K562 (cell line): ENCODE data around the gene PSME1. TPM values are rescaled to one million over a fixed set of nuclear protein-coding genes. Genes with fewer than 3 reads are reported as not detected.

Source experiments
- ARID1B ChIP-seq: fragments of 450-650 bp; IDR thresholded peaks from 2 replicates; pipeline ENCODE4 v1.6.1; 2016; ENCODE audit warnings: antibody characterized with exemption, mild to moderate bottlenecking, inconsistent platforms
- CREBBP ChIP-seq: IDR thresholded peaks from one replicate; pipeline ENCODE4 v1.6.1; 2012; ENCODE audit warnings: low read depth, mild to moderate bottlenecking, control low read depth, inconsistent platforms, low read length
- CXXC5 ChIP-seq: fragments of 250-450 bp; sonication (Bioruptor Pico); IDR thresholded peaks from 2 replicates; pipeline ENCODE4 v1.8.0; 2022; ENCODE audit warnings: inconsistent platforms, mild to moderate bottlenecking, moderate library complexity
- FOXP4 ChIP-seq: sonication (generic); formaldehyde crosslinking; IDR thresholded peaks from 2 replicates; pipeline ENCODE4 v1.8.0; 2022; ENCODE audit warnings: mild to moderate bottlenecking, missing genetic modification reagents, borderline replicate concordance
- HDAC6 ChIP-seq: IDR thresholded peaks from 2 replicates; pipeline ENCODE4 v1.6.1; 2012; ENCODE audit warnings: low read depth, mild to moderate bottlenecking, control low read depth, inconsistent platforms, low read length, moderate library complexity
- KAT8 ChIP-seq: fragments of 450-650 bp; IDR thresholded peaks from 2 replicates; pipeline ENCODE4 v1.6.1; 2016; ENCODE audit warnings: low read depth, mild to moderate bottlenecking
- KLF16 ChIP-seq: IDR thresholded peaks from 2 replicates; pipeline ENCODE4 v1.6.1; 2016; ENCODE audit warnings: antibody characterized with exemption
- MNT ChIP-seq, 2 experiments: fragments of 450-650 bp; conservative IDR thresholded peaks; 2 replicates each; pipeline ENCODE4 v1.6.1; 2017; ENCODE audit warnings: mild to moderate bottlenecking in 2 of 2, moderate library complexity in 2 of 2
- MTF1 ChIP-seq: fragments of 250-450 bp; sonication (Bioruptor Pico); IDR thresholded peaks from 2 replicates; pipeline ENCODE4 v1.9.0; 2021; ENCODE audit warnings: moderate library complexity, mild to moderate bottlenecking, inconsistent platforms, borderline replicate concordance
- MXD1 ChIP-seq: fragments of 250-450 bp; sonication (Bioruptor Pico); IDR thresholded peaks from 2 replicates; pipeline ENCODE4 v1.8.0; 2021; ENCODE audit warnings: borderline replicate concordance, mild to moderate bottlenecking, moderate library complexity; ENCODE audit not compliant: poor library complexity, severe bottlenecking
- PCBP2 ChIP-seq: fragments of 200-400 bp; formaldehyde crosslinking; IDR thresholded peaks from 2 replicates; pipeline ENCODE4 v1.6.1; 2018; ENCODE audit warnings: low read length, low read depth, mild to moderate bottlenecking, moderate library complexity; ENCODE audit not compliant: poor library complexity, severe bottlenecking
- RAD51 ChIP-seq: fragments of 450-650 bp; IDR thresholded peaks from 2 replicates; pipeline ENCODE4 v1.7.1; 2016; ENCODE audit warnings: low read depth, mild to moderate bottlenecking, borderline replicate concordance
- RB1 ChIP-seq: fragments of 450-650 bp; IDR thresholded peaks from 2 replicates; pipeline ENCODE4 v1.6.1; 2017; ENCODE audit warnings: low read depth, mild to moderate bottlenecking
- SIX5 ChIP-seq, 2 experiments: IDR thresholded peaks; 2 replicates each; pipeline ENCODE4 v1.6.1; 2011; ENCODE audit warnings: low read length in 2 of 2, borderline replicate concordance in 1 of 2, low read depth in 1 of 2, mild to moderate bottlenecking in 1 of 2, moderate library complexity in 1 of 2; ENCODE audit not compliant: insufficient read depth in 1 of 2
- SOX6 ChIP-seq: fragments of 450-650 bp; IDR thresholded peaks from 2 replicates; pipeline ENCODE4 v1.6.1; 2014; ENCODE audit warnings: mild to moderate bottlenecking
- SRF ChIP-seq, 2 experiments: fragments of 250-450, 450-650 bp in 1 of 2; sonication (Bioruptor Pico) in 1 of 2; sonication (generic) in 1 of 2; formaldehyde crosslinking; IDR thresholded peaks; 2 replicates each; pipeline versions ENCODE4 v1.5.0 to v1.5.1; 2020 to 2022; ENCODE audit warnings: mild to moderate bottlenecking in 1 of 2, missing genetic modification reagents in 1 of 2
- SRSF1 ChIP-seq: fragments of 200-400 bp; formaldehyde crosslinking; IDR thresholded peaks from 2 replicates; pipeline ENCODE4 v1.6.1; 2017; ENCODE audit warnings: mild to moderate bottlenecking, low read depth, low read length, moderate library complexity
- YBX1 ChIP-seq: fragments of 450-650 bp; IDR thresholded peaks from 2 replicates; pipeline ENCODE4 v1.7.1; 2016; ENCODE audit warnings: mild to moderate bottlenecking
- ZNF121 ChIP-seq: sonication (generic); formaldehyde crosslinking; conservative IDR thresholded peaks from 2 replicates; pipeline ENCODE4 v1.8.0; 2022; ENCODE audit warnings: missing genetic modification reagents
- ZNF324 ChIP-seq: fragments of 250-450 bp; sonication (Bioruptor Pico); IDR thresholded peaks from 2 replicates; pipeline ENCODE4 v1.4.0; 2020; ENCODE audit warnings: mild to moderate bottlenecking
- polyA plus RNA-seq, 8 experiments: library from polyadenylated mRNA; depleted of rRNA in 4 of 8; stranded (reverse) in 5 of 8; unstranded in 3 of 8; fragments of >200 nt; fragmentation: Nextera tagmentation in 2 of 8; fragmentation: Illumina TruSeq in 1 of 8; extraction: Ambion mirVana in 2 of 8; extraction: Trizol in 1 of 8; gene quantifications; 2 replicates each; pipeline versions ENCODE4 v1.2.1 to v1.2.3, GENCODE V29; 2011 to 2014; ENCODE audit warnings: inconsistent platforms in 1 of 8, missing spikeins in 1 of 8
- total RNA-seq, 7 experiments: library from RNA; depleted of rRNA in 6 of 7; stranded (reverse); fragments of >200 nt in 6 of 7; fragmentation: Illumina TruSeq in 2 of 7; extraction: Trizol in 2 of 7; gene quantifications; 2 replicates each; pipeline versions ENCODE4 v1.2.1 to v1.2.3, GENCODE V29; 2011 to 2021; ENCODE audit warnings: low replicate concordance in 1 of 7
- TF ChIP-seq, protein P1 (sequence below): IDR thresholded peaks from 3 replicates; pipeline ENCODE4 v1.6.1; 2011; ENCODE audit warnings: borderline replicate concordance, mild to moderate bottlenecking, moderate library complexity; ENCODE audit not compliant: insufficient read length; ENCODE audit errors: extremely low read depth

Gene PSME1
- total and polyA plus RNA-seq, 9 of the 15 experiments (the other 6 are each of a cell fraction or from before 2014, with no cell fraction given): 20.3 to 180 (median 67.5) TPM

DNA sequence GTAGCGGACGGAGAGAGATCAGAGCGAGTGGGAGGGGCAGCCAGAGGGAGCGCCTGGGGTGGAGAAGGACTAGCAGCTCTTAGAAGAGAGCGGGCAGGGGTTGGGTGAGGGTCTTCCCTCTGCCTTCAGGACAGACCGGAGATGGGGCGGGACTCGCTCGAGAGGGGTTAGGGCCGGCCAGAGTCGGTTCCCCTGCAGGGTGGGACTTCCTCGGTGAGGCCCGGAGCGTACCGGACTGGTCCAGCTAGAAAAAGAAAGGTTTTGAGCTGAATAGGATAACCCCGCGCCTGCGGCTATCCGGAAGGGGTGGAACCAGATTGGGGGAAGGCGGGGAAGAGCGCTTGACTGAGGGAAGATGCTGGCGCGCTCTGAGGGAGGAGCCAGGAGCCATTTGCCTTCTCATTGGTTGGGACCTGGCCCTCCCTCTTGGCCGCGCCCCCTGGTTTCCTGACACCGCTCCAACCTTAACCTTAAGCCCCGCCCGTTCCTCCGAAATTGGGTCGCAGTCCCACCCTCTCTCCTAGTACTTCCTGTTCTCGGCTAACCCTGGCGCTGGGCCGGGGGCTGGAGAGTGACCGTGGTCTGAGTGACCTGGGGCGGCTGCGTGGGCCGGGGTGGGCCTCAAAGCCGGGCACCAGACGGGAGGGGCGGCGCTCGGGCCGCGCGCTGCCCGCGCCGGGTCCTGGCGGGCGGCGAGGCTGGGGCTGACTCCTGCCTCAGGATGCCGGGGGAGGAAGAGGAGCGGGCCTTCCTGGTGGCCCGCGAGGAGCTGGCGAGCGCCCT is 11.2 kb downstream of the PSME1 start, which contains the start of gene RNF31 (continued):
- TF ChIP-seq, protein P1, sequence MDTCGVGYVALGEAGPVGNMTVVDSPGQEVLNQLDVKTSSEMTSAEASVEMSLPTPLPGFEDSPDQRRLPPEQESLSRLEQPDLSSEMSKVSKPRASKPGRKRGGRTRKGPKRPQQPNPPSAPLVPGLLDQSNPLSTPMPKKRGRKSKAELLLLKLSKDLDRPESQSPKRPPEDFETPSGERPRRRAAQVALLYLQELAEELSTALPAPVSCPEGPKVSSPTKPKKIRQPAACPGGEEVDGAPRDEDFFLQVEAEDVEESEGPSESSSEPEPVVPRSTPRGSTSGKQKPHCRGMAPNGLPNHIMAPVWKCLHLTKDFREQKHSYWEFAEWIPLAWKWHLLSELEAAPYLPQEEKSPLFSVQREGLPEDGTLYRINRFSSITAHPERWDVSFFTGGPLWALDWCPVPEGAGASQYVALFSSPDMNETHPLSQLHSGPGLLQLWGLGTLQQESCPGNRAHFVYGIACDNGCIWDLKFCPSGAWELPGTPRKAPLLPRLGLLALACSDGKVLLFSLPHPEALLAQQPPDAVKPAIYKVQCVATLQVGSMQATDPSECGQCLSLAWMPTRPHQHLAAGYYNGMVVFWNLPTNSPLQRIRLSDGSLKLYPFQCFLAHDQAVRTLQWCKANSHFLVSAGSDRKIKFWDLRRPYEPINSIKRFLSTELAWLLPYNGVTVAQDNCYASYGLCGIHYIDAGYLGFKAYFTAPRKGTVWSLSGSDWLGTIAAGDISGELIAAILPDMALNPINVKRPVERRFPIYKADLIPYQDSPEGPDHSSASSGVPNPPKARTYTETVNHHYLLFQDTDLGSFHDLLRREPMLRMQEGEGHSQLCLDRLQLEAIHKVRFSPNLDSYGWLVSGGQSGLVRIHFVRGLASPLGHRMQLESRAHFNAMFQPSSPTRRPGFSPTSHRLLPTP: no peak
- no peak for TF ChIP-seq SOX6
- TF ChIP-seq HDAC6: no peak
- no peak for TF ChIP-seq MXD1 (CRISPR knock-in tag)
- TF ChIP-seq MTF1 (CRISPR knock-in tag): no peak
- TF ChIP-seq SRSF1: no peak
- TF ChIP-seq FOXP4 (CRISPR knock-in tag): no peak
- TF ChIP-seq MNT (conservative IDR thresholded peaks at IDR 0.05): no peak
- TF ChIP-seq KAT8: no peak
- 0 out of 2 replicates have a peak, but pooled peaks have one; percentile 4 for TF ChIP-seq CXXC5
- TF ChIP-seq ARID1B: no peak
- peak; percentile 20; the same call in 1 of the 2 replicates for TF ChIP-seq RB1
- TF ChIP-seq CREBBP: no peak
- TF ChIP-seq SRF (CRISPR knock-in tag; IDR thresholded peaks at IDR 0.05): peak in 1 of 2 experiments; percentile 40; a peak in 1 of 4 replicates
- no peak for TF ChIP-seq ZNF324
- TF ChIP-seq ZNF121: no peak
- TF ChIP-seq YBX1: no peak
- no peak for TF ChIP-seq RAD51
- TF ChIP-seq SIX5 (IDR thresholded peaks at IDR 0.05; ENCODE audit: borderline replicate concordance in 1 of 2, insufficient read depth in 1 of 2, low read depth in 1 of 2, low read length in 2 of 2): no peak
- peak; percentile 59; the same call in 1 of the 2 replicates for TF ChIP-seq KLF16
- TF ChIP-seq PCBP2: no peak
